Stomach (tissue), 9 donors: ENCODE measurements around the gene NUP35. TPM values are rescaled to one million over a fixed set of nuclear protein-coding genes. Genes with fewer than 3 reads are reported as not detected.
"Not testable (repeated sequence)": the region's sequence is repeated elsewhere in the genome, so short reads cannot be mapped to it uniquely, and the experiment has no call there.

ENCODE experiments used
- DNase-seq, 2 donors: peaks; one replicate each; pipeline versions ENCODE4 v3.0.0 to v3.0.0-alpha.2; 2013 to 2019
- H3K27ac ChIP-seq, 5 donors: fragments of 200-600 bp in 4 of 5; sonication (generic) in 4 of 5; one replicate each; pipeline ENCODE4 v1.5.1; 2013 to 2019; ENCODE audit warnings: mild to moderate bottlenecking in 1 of 5, moderate library complexity in 1 of 5
- H3K27me3 ChIP-seq, 3 donors: fragments of 200-600 bp; sonication (generic); one replicate each; pipeline ENCODE4 v1.5.1; 2017 to 2019; ENCODE audit warnings: mixed run types in 1 of 3
- H3K36me3 ChIP-seq, 4 donors: fragments of 200-600 bp; sonication (generic); 1 replicate in 3 of 4; 2 replicates in 1 of 4; pipeline ENCODE4 v1.5.1; 2016 to 2019
- H3K4me1 ChIP-seq, 4 donors: fragments of 200-600 bp; sonication (generic); one replicate each; pipeline ENCODE4 v1.5.1; 2016 to 2019
- H3K4me3 ChIP-seq, 4 donors: fragments of 200-600 bp; sonication (generic) in 3 of 4; one replicate each; pipeline ENCODE4 v1.5.1; 2016 to 2019; ENCODE audit warnings: mild to moderate bottlenecking in 1 of 4
- H3K9me3 ChIP-seq, 4 donors: fragments of 200-600 bp; sonication (generic); one replicate each; pipeline ENCODE4 v1.5.1; 2016 to 2019
- CTCF ChIP-seq, 7 experiments: fragments of 450-650 bp in 4 of 7; fragments of 200-600 bp in 3 of 7; sonication (generic) in 3 of 7; IDR thresholded peaks; one replicate each; pipeline ENCODE4 v1.5.1; 2016 to 2019; ENCODE audit warnings: antibody characterized with exemption in 7 of 7, control low read depth in 2 of 7, mild to moderate bottlenecking in 1 of 7
- EP300 ChIP-seq: sonication (generic); formaldehyde crosslinking; IDR thresholded peaks from one replicate; pipeline ENCODE4 v1.6.1; 2017; ENCODE audit warnings: antibody characterized with exemption
- POLR2A ChIP-seq, 4 donors: fragments of 450-650 bp; IDR thresholded peaks; one replicate each; pipeline ENCODE4 v1.6.1; 2016; ENCODE audit warnings: antibody characterized with exemption in 4 of 4, control low read depth in 2 of 4, mild to moderate bottlenecking in 1 of 4, moderate library complexity in 1 of 4
- POLR2AphosphoS5 ChIP-seq, 3 donors: sonication (generic); formaldehyde crosslinking; IDR thresholded peaks; one replicate each; pipeline ENCODE4 v1.6.1; 2016; ENCODE audit warnings: antibody characterized with exemption in 3 of 3
- WGBS, 5 donors: extraction: QIAGEN DNeasy Blood & Tissue Kit in 3 of 5; methylation state at CpG; one replicate each; pipeline versions ENCODE4 v1.1.5 to v1.1.7; 2013 to 2018; 5-methylcytosine and 5-hydroxymethylcytosine counted together
- intact Hi-C: fragments of 100-400 bp; cut with DNase I; formaldehyde crosslinking; loops from one replicate; pipeline ENCODE4 v1.15.1; 2023; ENCODE audit warnings: low total_unique reads
- polyA plus RNA-seq, 3 donors: library from polyadenylated mRNA; stranded (reverse); fragments of 200-250 nt; gene quantifications; one replicate each; pipeline ENCODE4 v1.2.3, GENCODE V29; 2013
- total RNA-seq, 5 donors: library from RNA; depleted of rRNA; stranded (reverse); fragments of >200 nt; gene quantifications; one replicate each; pipeline versions ENCODE4 v1.1.0 to v1.2.3, GENCODE V29; 2014 to 2016
- donor health status: healthy with polysubstance abuse.
- donor health status: Bipolar disorder and iron deficiency.
- donor health status: healthy.

NUP35 gene
- total and polyA plus RNA-seq, 8 donors: 1.4 to 59.5 (median 18.0) TPM

GRCh38 chr2:183166210-183166609 is 42.0 kb downstream of the NUP35 start:
- WGBS, 5 donors: 92 to 97% (median 96%) methylated on average over 3 of the region's 3 CpGs
- Histone ChIP-seq H3K9me3 (no peaks in the 10 kb centered on the region), H3K27me3 (no peaks in the 10 kb centered on the region), H3K4me3 (no peak overlapping the region), H3K4me1 (no peaks in the 10 kb centered on the region), H3K36me3 (peaks cover 4 to 45% (median 36%) of the 10 kb centered on the region in 4 donors), H3K27ac (no peak overlapping the region)
- intact Hi-C loops: no loop called here
- DNase-seq: no peak
- TF ChIP-seq EP300 (no peak), POLR2A (IDR thresholded peaks at IDR 0.05) (no peak), CTCF (IDR thresholded peaks at IDR 0.05) (no peak), POLR2AphosphoS5 (IDR thresholded peaks at IDR 0.05) (no peak)

GRCh38 chr2:183166976-183167375 is 42.7 kb downstream of the NUP35 start:
- H3K4me1 ChIP-seq, H3K9me3 ChIP-seq, intact Hi-C loops, DNase-seq, H3K27ac ChIP-seq, H3K4me3 ChIP-seq, H3K27me3 ChIP-seq: not testable (repeated sequence)
- WGBS, 5 donors: 75 to 82% (median 79%) methylated on average over 5 of the region's 5 CpGs
- peaks cover 0 to 37% (median 28%) of the 10 kb centered on the region in 4 donors for H3K36me3 ChIP-seq

- intact Hi-C loops: no loop called here
- Histone ChIP-seq H3K4me3 (no peak overlapping the region), H3K27me3 (no peaks in the 10 kb centered on the region), H3K4me1 (no peaks in the 10 kb centered on the region), H3K36me3 (peaks cover 0 to 3% (median 0%) of the 10 kb centered on the region in 4 donors), H3K27ac (no peak overlapping the region), H3K9me3 (peaks cover 0 to 11% (median 3%) of the 10 kb centered on the region in 4 donors)
- TF ChIP-seq CTCF (IDR thresholded peaks at IDR 0.05) (no peak), POLR2AphosphoS5 (IDR thresholded peaks at IDR 0.05) (no peak), EP300 (no peak), POLR2A (IDR thresholded peaks at IDR 0.05) (no peak)
- DNase-seq: no peak
- 93 to 98% (median 95%) methylated on average over 6 of the region's 6 CpGs for WGBS, 5 donors
Measured at GRCh38 chr2:183172220-183172887, 48.1 kb downstream of the NUP35 start.

- Histone ChIP-seq H3K27me3 (no peaks in the 10 kb centered on the region), H3K4me1 (no peaks in the 10 kb centered on the region), H3K4me3 (no peak overlapping the region), H3K36me3 (peaks cover 3 to 45% (median 31%) of the 10 kb centered on the region in 4 donors), H3K27ac (no peak overlapping the region), H3K9me3 (peaks cover 0 to 22% (median 10%) of the 10 kb centered on the region in 4 donors)
- DNase-seq: no peak
- WGBS, 5 donors: 74 to 90% (median 88%) methylated on average over 3 to 4 of the region's 4 CpGs
- TF ChIP-seq EP300: no peak
- TF ChIP-seq CTCF (IDR thresholded peaks at IDR 0.05): no peak
- TF ChIP-seq POLR2A (IDR thresholded peaks at IDR 0.05): no peak
- no peak for TF ChIP-seq POLR2AphosphoS5 (IDR thresholded peaks at IDR 0.05)
- intact Hi-C loops: no loop called here
Measured at GRCh38 chr2:183179156-183179555, 54.9 kb downstream of the NUP35 start.

GRCh38 chr2:183185534-183185933 is 61.3 kb downstream of the NUP35 start:
- Histone ChIP-seq H3K4me1 (no peaks in the 10 kb centered on the region), H3K9me3 (peaks cover 0 to 12% (median 5%) of the 10 kb centered on the region in 4 donors), H3K27ac (no peak overlapping the region), H3K4me3 (no peak overlapping the region), H3K27me3 (no peaks in the 10 kb centered on the region), H3K36me3 (peaks cover 6 to 86% (median 60%) of the 10 kb centered on the region in 4 donors)
- intact Hi-C loops: no loop called here
- no peak for DNase-seq
- TF ChIP-seq CTCF (IDR thresholded peaks at IDR 0.05) (no peak), EP300 (no peak), POLR2AphosphoS5 (IDR thresholded peaks at IDR 0.05) (no peak), POLR2A (IDR thresholded peaks at IDR 0.05) (no peak)
